OCI-LY1 (cell line): Measurements from ENCODE around the gene NDUFV3.

ENCODE experiments used
- EZH2 ChIP-seq: fragments of 200-600 bp; sonication (generic), shearing (Covaris generic); IDR thresholded peaks from 2 replicates; pipeline ENCODE4 v1.8.0; 2017; ENCODE audit warnings: borderline replicate concordance, mixed run types, mild to moderate bottlenecking, antibody characterized with exemption, low read length, moderate library complexity, mixed read lengths
- TF ChIP-seq, protein P1 (sequence below): fragments of 200-600 bp; sonication (generic), shearing (Covaris generic); IDR thresholded peaks from 2 replicates; pipeline ENCODE4 v1.5.1; 2017; ENCODE audit warnings: mild to moderate bottlenecking, antibody characterized with exemption, low read length, moderate library complexity, mixed read lengths

DNA sequence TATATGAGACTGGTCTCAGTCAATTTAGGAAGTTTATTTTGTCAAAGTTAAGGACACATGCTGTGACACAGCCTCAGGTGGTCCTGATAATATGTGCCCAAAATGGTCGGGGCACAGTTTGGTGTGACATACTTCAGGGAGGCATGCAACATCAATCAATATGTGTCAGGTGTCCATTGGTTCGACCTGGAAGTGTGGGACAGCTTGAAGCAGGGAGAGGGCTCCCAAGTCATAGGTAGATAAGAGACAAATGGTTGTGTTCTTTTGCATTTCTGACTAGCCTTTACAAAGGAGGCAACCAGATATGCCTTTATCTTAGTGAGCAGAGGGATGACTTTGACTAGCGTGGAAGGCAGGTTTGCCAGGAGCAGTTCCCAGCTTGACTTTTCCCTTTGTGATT is 36.9 kb downstream of the NDUFV3 start:
- TF ChIP-seq, protein P1, sequence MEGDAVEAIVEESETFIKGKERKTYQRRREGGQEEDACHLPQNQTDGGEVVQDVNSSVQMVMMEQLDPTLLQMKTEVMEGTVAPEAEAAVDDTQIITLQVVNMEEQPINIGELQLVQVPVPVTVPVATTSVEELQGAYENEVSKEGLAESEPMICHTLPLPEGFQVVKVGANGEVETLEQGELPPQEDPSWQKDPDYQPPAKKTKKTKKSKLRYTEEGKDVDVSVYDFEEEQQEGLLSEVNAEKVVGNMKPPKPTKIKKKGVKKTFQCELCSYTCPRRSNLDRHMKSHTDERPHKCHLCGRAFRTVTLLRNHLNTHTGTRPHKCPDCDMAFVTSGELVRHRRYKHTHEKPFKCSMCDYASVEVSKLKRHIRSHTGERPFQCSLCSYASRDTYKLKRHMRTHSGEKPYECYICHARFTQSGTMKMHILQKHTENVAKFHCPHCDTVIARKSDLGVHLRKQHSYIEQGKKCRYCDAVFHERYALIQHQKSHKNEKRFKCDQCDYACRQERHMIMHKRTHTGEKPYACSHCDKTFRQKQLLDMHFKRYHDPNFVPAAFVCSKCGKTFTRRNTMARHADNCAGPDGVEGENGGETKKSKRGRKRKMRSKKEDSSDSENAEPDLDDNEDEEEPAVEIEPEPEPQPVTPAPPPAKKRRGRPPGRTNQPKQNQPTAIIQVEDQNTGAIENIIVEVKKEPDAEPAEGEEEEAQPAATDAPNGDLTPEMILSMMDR, result no peak
- TF ChIP-seq EZH2, result no peak
